GF-D8 (cell line): ENCODE measurements around the gene SRRM3.
"Not testable (repeated sequence)": the region's sequence is repeated elsewhere in the genome, so short reads cannot be mapped to it uniquely, and the experiment has no call there.

Experiments
- DNase-seq: peaks from one replicate; lab custom pipeline; 2025; lab: John Stamatoyannopoulos, UW

The SRRM3 gene

DNA sequence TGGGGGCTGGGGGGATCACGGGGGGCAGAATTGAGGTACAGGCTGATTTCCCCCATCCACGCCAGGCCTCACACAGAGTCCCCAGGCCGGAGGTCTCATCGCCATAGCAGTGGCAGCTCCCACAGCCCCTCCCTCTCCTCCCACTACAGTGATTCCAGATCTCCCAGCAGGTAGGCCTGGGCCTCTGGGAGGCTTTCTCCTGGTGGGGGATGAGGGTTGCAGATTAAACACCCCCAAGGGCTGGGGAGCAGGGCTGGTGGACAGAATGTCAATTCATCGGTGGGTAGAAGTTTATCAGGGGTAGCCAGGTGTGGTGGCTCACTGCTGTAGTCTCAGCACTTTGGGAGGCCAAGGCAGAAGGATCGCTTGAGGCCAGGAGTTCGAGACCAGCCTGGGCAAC is 63.6 kb downstream of the SRRM3 start:
- no peak for DNase-seq

DNA sequence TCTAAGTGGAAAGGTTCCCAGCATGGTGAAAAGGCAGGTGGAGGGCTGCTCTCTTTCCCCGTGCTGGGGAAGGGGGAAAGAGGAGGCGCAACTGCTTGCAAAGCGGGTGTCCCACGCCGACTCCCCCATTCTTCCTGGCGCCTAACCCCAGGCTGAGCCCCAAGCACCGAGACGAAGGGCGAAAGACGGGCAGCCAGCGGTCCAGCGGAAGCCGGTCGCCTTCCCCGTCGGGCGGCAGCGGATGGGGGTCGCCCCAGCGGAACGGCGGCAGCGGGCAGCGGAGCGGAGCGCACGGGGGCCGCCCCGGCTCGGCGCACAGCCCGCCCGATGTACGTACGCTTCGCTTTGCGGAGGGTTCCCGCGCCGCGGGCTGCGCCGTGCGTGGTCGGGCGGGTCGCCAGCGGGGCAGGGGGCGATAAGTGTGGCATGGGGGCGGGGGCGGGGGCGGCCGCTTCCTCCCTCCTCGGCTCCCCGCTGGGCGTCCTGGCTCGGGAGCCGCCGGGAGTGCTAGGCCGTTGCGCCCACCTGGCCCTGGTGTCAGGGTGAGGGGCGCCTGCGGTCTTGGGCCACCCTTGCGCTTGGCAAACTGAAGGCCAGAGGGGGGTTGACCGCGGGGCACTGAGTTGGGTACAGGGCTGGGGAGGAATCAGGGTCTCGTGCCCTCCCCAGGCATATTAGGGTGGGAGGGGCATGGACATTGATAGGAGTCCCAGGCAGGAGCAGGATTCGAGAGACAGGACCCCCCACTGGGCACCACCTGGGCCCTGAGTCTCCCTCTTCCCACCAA is 65.6 kb downstream of the SRRM3 start:
- no peak for DNase-seq

DNA sequence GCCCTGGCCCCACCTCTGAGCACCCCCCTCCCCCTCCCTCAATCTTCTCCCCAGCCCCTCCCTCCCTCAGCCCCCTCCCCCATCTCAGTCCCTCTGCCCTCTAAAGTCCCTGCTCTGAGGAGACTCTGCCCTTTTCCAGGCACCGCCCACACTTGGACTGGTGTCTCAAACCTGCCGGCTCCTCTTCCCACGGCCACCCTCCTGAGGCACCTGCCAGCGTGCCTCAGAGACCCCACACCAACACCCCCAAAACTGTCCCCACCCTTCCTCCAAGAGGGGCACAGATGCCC is 66.1 kb downstream of the SRRM3 start:
- no peak for DNase-seq

DNA sequence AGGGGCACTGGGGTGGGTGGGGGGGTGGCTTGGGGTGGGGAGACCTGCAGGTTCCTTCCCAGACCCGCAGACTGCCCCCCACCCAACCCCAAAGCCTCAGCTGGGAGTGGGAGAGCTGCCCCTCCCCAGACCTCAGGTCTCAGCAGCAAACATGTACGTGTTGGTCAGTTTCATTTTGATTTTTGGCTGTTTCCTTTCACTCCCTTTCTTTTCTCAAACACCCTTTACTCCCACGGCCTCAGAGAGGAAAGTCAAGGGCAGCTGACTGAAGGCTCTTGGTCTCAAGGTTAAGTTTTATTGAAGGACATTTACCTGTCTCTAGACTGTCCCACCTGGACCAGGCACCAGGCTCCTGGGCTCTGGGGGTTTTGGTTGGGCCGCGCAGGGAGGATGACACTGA is 66.7 kb downstream of the SRRM3 start:
- no peak for DNase-seq

DNA sequence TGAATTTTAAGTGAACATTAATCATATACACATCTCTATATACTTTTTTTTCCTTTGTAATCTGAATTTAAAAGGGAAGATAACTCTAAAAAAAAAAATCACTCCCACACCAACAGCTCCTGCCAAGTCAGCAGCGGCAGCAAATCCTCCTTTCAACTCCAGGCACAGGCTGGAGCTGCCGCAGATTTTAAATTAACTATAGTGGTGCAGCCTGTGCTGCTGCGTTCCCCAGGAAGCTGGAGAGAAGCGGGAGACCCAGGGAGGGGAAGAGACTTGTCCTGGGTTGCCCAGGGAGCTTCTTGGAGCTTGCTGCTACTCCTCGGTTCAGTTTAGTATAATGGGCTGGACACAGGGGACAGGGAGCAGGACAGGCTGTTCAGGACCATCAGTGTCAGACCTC is 68.2 kb downstream of the SRRM3 start:
- DNase-seq = no peak

DNA sequence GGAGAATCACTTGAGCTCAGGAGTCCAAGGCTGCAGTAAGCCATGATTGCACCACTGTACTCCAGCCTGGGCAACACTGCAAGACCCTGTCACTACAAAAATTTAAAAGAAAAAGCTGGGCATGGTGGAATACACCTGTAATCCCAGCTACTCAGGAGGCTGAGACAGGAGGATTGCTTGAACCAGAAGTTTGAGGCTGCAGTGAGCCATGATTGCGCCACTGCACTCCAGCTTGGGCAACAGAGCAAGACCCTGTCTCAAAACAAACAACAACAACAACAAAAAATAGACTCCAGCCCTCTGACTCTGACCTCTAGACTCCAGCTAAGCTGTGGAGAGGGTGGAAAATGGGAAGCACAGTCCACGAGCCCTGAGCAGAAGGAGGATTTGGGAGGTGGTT is 69.7 kb downstream of the SRRM3 start:
- DNase-seq = not testable (repeated sequence)

DNA sequence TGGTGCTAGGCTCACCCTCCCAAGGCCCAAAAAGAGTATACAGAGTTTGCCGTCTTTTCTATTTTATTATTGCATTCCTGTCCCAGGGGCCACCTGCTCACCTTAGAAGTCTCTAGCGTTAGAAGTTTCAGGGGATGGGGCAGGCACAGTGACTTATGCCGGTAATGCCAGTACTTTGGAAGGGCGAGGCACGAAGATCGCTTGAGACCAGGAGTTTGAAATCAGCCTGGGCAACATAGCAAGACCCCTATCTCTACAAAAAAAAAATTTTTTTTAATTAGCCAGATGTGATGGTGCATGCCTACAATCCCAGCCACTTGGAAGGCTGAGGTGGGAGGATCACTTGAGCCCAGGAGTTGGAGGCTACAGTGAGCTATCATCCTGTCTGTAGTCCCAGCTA is 70.4 kb downstream of the SRRM3 start:
- DNase-seq = no peak

DNA sequence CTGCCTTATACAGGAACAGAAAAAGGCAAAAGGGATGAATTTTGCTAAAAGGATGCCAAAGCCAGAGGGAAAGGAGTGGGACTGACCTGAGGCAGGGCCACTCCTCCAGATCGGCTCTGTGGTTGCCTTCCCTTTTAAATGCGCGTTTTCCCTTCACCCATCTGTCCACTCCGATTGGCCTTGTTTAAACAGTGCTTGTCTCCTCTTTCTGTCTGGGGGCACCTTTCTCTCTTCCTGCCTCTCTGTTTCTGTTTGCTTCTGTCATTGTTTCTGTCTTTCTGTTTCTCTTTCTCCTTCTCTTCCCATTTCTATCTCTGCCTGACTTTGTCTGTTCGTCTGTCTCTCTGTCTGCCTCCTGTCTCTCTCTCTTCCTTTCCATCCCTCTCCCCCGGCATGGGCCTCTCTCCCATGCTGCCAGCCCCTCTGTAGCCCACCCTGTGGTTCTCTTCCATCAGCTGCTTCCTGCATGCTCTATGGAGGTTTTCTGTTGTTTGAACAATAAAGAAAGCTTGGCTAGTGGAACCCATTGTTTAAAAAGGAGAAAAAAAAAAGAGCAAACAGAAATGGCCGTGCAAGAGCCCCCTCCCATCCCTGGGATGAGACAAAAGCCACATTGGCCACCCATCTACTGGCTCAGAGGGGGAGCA is 71.3 kb downstream of the SRRM3 start:
- no peak for DNase-seq

DNA sequence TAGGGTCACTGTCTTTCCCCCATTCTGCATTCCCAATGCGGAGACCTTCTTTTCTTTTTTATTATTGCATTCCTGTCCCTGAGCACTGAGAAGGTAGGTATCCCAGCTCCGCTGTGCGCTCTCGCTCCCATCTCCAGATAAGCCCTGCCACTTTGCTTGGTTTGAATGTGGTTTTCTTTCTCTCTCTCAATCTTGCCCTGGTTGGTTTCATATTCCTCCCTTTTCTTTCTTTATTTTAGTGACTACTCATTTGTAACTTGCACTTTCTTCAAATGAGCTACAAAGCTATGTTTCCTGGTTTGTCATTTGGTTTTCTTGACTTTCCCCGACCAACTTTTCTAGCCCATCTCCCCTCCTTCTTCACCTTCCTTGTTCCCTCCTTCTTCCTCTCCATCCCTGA is 71.8 kb downstream of the SRRM3 start:
- DNase-seq = no peak

DNA sequence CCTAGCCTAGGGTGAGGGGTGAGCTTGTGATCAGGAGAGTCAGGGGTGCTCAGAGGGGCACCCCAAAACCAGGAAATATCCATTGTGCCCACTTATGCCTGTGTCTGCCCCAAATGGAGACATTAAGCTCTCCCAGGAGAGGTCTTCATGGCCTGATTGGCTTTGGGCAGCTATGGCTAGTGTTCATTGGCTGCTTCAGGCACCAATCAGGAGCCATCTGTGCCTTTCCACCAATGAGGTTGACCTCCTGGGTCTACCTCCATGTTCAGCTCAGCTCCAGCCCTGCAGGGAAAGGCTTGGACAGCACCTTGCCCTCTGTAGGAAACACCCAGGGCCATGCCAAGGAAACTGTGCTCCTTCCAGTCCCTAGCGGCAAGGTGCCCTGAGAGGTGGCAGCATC is 76.8 kb downstream of the SRRM3 start:
- no peak for DNase-seq

DNA sequence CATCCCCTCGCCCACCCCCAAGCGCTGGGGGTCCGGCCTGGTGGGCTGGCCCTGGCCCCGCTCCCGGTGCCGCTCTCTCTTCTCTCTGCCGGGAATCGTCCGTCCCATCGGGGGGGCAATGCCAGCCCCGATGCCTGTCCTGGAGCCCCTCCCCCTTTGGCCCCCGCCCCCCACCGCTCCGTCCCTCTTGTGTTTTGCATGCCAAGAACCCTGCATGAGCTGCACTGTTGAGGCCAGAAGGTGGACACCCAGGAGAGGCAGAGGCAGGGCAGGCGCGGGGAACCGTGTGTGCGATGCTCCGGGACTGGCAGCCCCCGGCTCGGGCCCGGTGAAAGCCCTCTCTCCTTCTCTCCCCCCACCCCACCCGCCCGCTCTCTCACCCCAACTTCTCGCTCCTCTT is 78.7 kb downstream of the SRRM3 start:
- DNase-seq = no peak

DNA sequence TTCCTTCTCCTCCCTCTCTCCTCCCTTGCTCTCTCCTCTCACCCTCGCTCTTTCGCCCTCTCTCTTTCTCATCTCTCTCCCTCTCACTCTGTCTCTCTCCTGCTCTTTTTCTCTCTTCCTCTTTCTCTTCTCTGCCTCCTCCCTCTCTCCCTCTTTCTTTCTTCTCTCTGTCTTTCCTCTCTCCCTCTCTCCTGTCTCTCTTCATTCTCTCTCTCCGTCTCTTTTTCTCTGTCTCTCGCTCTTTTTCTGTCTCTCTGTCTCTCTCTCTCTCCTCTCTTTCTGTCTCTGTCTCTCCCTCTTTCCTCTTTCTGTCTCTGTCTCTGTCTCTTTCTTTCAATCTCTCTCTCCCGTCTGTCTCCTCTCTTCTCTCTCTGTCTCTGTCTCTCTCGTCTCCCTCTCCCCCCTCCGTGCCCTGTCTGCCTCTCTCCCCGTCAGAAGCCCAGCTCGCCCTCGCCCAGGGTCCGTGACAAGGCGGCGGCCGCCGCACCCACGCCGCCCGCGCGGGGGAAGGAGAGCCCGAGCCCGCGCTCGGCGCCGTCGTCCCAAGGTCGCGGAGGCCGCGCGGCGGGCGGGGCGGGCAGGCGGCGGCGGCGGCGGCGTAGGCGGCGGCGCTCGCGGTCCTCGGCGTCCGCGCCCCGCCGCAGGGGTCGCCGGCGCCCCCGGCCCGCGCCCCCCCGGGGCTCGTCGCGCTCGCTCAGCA is 79.5 kb downstream of the SRRM3 start:
- no peak for DNase-seq

DNA sequence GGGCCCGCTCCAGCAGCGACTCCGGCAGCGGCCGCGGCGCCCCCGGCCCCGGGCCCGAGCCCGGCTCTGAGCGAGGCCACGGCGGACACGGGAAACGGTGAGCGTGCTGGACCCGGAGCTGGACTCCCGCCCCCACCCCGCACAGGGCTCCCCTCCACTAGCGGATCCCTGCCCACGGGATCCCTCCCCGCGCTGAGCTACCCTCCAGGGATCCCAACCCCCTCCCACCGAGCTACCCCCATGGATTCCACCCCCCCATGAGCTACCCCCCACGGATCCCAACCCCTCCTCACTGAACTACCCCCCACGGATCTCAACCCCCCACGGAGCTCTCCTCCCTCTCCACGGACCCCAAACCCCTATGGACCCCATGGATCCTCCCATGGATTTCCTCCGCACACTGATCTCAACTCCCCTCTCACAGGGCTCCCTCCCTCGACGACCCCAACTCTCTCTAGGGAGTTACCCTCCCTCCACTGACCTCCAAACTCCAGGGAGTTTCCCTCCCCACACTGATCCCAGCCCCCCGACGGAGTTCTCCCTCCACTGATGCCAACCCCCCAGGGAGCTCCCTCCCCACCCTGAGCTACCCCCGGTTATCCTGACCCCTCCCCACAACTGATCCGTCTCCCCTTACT is 80.1 kb downstream of the SRRM3 start:
- DNase-seq = no peak

DNA sequence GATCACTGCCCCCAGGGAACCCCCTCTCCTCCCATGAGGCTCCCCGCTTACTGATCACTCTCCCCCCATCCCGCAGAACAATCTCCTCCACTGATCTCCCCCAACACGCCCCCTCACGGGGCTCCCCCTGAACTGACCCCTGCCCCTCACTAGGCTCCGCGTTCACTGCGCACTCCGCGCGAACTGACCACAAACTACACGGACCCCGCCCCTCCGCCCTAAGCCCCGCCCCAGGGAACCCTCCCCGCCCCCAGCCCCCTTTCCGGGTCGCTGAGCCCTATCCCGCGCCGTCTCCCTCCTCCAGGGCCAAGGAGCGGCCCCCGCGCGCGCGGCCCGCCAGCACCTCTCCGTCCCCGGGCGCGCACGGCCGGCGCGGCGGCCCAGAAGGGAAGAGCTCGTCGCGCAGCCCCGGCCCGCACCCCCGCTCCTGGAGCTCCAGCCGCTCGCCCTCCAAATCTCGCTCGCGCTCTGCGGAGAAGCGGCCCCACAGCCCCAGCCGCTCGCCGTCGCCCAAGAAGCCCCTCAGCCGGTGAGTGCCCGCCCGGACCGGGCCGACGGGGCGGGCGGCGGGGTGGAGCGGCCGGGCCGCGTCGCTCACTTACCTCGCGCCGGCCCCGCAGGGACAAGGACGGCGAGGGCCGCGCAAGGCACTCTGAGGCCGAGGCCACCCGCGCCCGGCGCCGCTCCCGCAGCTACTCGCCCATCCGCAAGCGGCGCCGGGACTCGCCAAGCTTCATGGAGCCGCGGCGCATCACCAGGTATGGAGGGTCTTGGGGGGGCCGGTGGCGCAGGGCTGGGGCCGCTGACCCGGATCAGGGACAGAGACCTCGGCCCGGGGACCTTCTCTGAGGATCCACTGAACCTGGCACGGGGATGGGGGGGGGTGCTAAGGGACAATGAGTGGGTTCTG is 80.9 kb downstream of the SRRM3 start:
- DNase-seq = no peak

DNA sequence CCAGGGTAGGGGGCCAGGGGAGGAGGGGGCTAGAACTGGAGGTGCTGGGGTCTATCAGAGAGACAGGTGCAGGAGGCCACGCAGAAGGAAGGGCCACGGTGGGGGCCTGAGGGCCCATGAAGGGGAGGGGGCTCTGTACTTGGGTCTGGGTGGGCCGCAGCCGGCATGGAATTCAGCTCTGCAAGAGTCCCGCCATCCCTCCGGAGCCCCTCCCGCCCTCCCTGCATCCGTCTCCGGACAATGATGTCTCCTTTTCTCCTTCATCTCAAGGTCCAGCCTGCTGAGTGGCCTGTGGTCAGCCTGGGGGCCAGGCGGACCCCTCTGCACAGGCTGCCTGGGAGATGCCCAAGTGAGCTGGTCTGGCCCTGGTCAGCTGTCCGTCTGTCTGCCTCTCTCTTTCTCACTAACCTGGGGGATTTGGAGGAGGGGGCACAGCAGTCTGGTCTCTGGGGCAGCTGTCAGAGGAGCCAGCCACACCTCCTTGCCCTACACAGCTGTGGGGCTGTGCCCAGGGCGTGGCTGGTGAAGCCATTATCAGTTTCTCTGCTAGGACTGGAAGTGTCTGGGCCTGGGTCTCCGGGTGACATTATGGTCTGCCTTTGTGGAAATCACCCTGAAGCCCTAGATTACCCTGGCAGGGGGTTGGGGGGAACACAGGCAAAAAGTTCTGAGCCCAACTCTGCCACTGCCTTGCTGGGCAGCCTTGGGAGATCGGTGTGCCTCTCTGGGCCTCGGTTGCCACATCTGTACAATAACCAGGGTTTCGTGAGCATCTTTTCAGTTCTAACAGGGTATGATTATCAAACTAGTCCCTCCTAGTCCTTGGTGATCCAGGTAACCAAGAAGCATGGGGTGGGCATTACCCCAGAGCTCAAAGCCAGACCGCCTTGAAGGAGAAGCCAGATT is 81.8 kb downstream of the SRRM3 start:
- no peak for DNase-seq

DNA sequence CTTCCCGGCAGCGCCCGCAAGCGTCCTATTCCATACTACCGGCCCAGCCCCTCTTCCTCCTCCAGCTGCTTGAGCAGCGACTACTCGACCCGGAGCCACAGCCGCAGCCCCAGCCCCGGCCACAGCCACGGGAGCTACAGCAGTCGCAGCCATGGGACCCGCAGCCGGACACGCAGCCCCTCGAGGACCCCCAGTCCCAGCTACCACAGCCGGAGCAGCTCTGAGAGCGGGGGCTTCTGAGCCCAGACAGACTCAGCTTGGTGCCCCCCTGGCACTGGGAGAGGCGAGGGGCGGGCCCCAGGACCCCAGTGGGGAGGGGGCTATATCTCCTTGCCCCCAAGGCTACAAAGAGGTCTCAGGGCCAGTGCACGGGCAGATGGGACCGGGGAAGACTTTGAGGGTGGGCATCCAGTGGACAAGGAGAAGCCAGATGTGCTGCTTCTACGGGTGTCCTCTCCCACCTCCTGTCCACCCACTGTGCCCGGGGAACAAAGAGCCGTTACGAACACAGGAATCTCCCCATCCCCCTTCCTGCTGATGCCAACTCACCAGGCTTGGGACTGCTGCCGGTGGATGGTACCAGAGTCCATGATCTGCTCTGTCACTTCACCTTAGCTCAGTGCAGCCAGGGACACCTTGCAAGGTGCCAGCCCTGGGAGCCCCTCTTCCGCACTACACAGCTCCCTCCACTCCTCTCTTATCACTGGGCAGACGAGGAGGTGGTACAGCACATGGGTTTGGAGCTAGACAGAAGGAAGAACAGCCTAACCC is 84.1 kb downstream of the SRRM3 start:
- DNase-seq = no peak

DNA sequence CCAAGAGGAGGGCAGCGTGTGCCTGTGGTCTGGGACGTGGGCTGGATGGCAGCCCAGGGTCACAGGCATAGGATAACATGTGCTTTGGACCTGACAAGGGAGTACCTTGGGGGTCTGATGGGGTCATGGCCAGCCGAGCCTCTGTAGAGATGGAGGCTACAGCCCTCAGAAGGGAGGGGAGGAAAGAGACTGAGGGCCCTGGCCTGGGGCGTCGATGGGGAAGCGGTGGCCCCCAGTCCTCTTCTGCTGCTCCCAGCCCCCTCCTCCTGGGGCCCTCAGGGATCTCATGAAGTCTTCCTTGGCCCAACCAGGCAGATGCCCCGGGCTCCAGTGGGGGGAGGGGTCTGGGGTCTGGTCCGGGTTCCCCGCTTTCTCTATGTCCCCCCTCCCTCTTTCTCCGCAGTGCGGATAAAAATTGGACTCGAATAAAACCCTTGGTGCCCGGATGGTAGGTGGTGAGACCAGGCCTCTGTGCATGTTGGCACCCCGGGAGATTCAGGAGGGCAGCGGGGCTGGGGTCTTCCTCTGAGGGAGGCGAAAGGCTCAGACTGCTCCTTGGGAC is 85.2 kb downstream of the SRRM3 start:
- DNase-seq = no peak

DNA sequence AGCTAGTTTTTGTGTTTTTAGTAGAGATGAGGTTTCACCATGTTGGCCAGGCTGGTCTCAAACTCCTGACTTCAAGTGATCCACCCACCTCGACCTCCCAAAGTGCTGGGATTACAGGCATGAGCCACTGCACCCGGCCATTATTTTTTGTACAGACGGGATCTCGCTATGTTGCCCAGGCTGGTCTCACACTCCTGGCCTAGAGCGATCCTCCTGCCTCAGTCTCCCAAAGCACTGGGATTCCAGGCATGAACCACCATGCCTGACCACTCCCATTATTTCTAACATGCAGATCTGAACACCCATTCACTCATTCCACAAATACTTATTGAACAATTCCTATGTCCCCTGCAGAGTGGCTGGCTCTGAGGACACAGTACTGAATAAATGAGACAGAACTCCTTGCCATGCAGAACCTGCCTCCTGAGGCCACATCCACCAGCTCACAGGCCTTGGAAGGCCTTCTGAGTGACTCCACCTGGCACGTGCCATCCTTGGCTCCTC is 89.2 kb downstream of the SRRM3 start:
- not testable (repeated sequence) for DNase-seq
